ENCODE data around the gene ECHS1. TPM values are rescaled to one million over a fixed set of nuclear protein-coding genes. Genes with fewer than 3 reads are reported as not detected.
"Not testable (repeated sequence)": the region's sequence is repeated elsewhere in the genome, so short reads cannot be mapped to it uniquely, and the experiment has no call there.

The ECHS1 gene
- total RNA-seq, 1 donor from 2014 or later: 91.0 TPM

DNA sequence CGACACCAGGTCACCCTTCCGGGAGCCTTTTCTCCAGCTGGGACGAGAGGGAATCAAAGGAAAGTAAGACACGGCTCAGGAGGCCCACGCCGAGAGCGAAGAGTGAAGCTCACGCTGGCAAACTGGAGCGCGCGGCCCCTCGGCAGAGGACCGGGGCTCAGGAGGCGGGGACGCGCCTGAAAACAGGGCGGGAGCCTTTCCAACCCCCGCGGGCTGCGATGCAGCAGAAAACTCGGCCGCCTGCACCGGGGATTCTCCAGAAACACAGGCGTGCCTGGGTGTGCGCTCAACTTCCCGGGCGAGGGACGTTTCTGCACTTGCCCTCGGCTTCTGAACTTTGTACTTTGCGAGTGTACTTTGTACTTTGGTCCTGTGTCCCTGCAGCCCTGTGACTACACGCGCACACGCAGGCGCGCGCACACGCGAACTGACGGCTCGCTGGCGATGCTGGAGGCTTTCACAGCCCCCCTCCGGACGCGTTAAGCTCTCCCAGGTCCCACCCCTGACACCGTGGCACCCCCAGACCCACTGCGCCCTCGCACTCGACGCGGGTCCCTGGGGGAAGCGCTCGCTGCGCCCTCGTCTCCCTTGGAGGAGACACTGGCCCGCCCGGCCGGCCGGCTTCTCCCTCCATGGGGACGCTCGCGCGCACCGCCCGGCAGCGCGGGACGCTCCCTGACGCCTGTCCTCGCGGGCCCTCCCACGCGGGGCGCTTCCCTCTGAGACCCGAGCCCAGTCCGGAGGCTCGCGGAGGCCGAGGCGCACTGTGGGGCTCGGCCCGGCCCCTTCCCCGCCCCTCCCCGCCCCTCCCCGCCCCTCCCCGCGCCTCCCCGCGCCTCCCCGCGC lies 5.3 kb upstream of the ECHS1 start:
- DNase-seq: peak; percentile 47

DNA sequence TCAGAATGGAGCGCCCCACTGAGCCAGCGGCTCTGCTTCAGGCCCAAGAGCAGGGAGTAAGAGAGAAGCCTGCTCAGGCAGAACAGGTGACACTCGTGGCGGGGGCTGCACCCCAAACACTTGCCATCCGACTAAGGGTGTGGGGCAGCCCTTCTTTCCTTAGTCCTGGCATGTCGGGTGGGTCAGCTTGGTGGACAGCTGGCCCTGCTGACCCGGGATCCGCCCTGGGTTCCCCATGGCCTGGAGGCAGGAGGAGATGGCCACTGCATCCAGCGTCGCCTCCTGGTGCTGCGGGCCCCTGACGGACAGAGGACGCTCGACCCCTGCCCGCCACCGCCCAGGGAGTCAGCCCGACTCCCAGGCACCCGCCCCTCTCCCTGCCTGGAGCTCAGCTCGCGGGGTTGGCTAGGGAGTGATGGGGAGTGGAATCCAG lies 4.7 kb upstream of the ECHS1 start:
- DNase-seq: no peak

DNA sequence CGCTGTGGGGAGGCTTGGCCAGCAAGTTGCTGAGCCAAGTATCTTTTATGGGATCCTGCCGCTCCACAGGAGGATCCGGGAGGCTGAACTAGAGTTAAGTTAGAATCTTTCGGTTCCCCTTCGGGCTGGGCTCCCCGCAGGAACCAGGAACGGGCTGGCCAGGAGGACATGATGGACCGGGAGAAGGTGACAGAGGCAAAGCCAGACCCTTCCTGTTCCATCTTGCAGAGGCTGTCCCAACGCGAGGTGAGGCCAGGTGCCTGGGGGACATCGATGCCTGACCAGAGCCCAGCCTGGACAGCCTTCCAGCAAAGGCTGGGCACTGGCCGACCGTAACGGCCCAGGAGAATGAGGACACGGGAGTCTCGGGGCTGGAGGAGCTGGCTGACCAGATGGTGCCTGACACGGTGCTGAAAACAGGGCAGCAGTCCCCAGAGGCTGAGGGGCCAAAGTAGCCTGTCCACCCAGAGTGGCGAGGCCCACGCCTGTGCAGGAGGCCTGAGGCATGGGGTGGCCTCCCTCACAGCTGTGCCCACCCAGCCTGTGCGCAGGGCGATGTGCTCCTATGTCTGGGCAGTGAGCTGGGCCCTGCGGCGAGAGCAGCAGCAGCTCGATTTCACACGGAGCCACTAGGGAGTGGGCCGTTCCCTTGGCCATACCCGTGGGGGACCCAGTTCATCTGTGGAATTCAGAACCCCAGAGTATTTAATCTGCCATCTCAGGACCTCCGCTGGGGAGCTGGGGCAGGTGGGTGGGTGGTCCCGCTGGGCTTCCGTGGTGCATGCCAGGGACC lies 4.1 kb upstream of the ECHS1 start:
- DNase-seq: no peak

DNA sequence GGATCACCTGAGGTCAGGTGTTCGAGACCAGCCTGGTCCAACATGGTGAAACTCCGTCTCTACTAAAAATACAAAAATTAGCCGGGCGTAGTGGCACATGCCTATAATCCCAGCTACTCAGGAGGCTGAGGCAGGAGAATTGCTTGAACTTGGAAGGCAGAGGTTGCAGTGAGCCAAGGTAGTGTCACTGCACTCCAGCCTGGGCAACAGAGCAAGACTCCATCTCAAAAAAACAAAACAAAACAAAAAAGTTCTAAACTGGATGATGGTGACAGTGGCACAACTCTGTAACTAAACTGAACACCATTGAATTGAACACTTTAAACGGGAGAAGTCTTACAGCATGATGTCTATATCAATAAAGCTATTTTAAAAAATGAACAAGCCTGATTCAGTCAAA lies 3.0 kb upstream of the ECHS1 start:
- DNase-seq: not testable (repeated sequence)

DNA sequence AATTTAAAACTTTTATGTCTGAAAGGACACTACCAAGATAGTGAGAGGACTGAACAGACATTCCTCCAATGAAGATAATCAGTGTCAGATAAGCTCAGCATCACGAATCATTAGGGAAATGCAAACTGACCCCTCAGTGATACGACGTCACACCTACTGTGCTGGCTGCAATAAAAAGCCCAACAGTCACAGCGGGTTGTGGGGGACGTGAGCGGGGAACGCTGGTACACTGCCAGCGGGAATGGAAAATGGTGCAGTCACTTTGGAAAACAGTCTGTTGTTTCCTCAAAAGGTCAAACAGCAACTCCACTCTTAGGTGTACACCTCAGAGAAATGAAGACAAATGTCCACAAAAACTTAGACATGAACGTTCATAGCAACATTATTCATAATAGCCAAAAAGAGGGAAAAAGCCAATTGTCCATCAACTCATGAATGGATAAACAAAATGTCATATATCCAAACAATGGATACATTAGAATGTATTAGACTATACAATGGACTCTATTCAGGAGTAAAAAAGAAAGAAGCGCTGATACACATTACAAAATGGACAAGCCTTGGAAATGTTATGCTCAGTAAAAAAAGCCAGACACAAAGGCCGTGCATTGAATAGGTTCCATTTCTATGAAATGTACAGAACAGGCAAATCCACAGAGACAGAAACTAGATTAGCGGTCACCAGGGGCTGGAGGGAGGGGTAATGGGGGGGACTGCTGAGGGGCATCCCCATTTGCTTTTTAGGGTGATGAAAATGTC lies 2.4 kb upstream of the ECHS1 start:
- no peak for DNase-seq

DNA sequence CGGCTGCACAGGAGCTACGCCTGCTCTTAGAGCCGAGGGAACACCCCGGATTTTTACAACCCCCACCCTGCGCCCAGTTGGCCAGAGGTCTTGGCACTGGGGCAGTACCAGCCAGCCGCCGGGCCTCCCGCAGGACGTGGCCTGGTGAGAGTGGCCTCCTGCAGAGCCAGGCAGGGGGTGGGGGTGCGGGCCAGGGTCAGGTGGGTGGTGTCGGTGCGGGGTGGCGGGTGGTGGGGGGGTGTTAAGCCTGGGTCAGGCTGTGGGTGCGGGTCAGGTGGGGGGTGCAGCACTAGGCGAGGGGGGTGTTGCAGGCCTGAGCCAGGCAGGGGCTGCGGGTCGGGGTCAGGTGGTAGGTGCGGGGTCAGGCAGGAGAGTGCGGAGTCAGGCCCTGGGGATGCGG lies 647 bp downstream of the ECHS1 start:
- no peak for DNase-seq

DNA sequence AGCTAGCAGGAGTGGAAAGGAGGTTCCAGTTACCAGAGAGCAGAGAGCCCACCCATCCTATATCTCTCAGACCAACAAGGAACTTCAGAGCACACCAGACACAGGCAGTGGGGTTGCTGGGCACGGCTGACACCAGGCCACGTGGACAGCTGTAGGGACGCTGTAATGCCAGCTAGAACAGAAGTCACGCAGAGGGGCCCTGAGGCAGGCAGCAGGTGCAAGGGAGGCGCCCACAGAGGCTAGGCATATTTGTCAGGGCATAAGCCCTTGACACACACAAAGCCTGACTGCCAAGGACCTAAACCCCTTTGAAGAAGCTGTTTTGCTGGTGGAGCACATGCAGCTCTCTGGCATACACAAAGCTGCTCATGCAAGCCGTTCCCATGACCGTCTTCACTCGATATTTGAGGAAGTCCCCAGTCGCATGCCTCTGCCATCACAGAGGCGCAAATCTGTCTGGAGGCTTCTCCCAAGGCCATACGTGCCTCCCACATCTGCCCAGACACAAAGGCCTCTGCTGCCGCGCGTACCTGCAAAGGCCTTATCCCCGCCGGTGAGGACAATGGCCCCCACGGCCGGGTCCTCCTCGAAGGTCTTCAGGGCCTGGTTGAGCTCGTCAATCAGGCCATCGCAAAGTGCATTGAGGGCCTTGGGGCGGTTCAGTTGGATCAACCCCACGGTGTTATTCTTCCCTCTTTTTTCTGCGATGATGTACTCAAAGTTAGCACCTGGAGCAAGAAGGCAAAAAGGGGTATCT lies 2.9 kb downstream of the ECHS1 start:
- DNase-seq: no peak

DNA sequence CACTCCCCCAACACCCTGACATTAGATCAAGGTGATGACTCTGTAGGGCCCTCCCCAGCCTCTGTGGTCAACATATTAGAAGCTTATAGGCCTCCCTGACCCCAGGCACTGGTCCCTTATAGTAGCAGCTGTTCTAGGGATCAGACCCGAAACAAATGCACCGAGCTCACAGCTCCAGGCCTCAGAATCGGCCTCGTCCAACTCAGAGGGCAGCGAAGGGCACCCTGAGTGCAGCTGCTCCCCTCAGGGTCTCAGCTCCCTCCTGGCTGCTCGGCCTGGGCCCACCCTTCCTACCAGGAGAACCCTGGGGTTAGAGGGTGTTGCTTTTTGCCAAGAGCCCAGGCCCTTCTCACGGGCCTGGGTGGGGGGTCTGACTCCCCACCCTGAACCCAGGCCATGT lies 5.0 kb downstream of the ECHS1 start:
- DNase-seq: no peak

DNA sequence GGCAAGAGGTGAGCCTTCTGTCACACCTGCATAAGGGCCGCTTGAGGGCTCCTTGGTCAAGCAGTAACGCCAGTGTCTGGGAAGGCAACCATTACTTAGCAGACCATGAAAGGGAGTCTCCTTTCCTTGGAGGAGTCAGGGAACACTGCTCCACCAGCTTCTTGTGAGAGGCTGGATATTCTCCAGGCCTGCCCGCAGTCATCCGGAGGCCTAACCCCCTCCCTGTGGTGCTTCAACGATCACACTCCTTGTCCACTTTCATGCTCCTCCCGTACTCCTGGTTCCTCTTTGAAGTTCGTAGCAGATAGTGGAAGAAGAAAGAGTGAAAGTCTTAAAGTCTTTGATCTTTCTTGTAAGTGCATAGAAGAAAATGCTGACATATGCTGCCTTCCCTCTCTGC lies 5.7 kb downstream of the ECHS1 start:
- not testable (repeated sequence) for DNase-seq

DNA sequence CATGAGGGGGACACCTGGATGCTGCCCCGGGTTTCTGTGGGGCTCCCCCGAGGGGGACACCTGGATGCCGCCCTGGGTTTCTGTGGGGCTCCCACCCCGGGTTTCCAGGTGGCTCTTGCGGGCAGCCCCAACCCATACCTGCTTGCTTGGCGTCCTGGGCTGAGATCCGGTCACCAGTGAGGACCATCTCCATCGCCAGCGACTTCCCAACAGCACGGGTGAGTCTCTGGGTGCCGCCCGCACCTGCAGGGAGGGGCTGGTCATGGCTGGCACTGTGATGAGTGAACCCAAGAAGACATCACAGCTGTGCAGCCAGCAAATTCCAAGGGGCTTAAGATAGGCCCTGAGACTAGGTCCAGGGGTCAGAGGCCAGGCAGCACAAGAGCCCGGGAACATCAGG lies 6.4 kb downstream of the ECHS1 start:
- no peak for DNase-seq

DNA sequence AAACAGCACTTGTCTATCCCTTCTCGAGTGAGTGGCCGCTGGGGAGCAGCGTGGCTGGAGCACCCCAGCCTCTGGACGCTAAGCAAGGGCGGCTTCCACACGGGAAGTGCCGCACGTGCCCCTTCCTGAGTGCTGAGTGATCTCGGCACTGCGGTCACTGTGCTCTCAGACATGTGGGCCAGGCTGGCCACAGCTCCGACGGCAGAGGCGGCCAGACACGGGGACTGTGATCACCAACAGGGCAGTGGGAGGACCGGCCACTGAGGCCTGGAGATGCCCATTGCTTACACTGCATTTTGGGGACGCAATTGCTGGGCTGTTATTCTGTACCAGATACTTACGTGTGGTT lies 7.0 kb downstream of the ECHS1 start:
- no peak for DNase-seq

DNA sequence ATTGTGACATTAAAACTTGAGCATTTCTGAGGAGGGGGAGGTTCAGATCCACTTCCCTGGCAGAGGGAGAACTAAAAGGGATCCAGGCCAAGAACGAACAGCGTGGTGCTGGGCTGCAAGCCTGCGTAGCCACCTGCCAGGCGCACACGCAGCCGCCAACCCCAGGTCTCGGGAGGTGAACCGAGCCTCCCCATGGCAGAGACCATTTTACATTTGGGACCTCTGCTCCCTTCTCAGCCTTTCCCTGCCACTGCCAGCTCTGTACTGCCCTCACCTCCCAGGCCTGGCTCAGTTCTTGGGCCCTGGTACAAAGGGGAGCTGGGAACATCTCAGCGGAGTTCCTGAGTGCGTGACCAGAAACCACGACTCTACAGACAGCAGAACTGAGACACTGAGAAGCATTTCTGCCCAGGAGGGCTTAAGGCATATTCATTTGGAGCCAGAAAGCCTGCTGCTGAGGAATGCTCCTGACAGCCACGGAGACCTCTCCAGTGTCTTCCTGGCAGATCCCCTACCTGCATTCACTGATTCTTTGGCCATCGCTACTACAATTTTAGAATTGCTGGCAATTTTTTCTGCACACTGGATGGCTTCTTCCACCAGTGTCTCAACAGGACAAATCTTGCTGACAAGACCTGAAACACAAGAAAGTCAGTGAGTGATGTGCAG lies 7.6 kb downstream of the ECHS1 start:
- DNase-seq: no peak

DNA sequence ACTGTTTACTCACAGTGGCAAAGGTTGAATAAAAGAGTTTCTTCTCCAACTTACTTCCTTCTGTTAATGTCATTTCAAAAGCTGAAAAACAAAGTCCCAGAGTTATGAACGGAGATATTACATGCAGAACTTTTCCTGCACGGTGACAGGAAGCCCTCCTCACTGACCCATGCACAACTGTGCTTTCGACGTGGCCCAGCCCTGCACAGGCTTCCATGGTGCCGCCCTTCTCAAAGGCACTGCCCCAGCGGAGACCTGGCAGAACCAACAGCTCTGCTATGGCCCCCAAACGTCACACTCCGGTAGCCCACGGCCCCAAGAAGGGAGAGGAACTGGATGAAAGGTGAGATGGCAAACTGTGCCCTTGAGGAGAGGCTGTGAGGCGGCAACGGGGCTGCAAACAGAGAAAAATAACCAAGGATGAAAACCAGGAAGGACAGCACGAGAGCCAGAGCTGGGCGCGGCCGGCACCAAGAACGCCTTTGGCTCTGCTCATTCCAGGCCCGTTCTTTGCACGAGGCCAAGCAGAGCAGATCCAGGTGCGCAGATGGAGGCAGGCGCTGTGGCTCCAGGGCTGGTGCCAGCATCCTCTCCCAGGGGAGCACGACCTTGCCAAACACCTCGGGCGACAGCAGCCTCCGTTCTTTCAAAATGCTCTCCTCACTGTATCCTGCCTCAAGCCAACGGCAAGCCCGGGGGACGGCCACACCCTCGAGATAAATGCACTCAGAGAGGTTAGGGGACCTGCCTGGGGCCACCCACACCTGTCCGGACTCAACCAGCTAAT lies 8.3 kb downstream of the ECHS1 start:
- DNase-seq: no peak

DNA sequence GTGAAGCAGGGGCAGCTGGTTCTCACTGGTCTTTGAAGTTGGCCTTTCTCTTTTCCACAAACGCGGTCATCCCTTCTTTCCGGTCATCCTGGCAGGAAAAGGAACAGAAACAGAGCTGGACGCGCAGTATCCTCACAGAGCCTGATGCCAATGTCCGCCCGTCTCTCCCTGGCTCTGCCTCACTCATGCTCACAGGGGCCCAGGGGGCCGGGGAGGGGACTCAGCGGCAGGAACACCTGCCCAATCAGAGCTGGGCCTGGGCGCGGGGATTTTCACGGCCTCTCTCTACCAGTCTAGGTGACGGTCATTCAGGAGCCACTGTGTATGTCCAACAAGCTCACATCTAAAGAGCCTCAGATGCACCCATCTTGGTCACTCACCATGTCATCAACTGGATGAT lies 10.3 kb downstream of the ECHS1 start:
- no peak for DNase-seq

DNA sequence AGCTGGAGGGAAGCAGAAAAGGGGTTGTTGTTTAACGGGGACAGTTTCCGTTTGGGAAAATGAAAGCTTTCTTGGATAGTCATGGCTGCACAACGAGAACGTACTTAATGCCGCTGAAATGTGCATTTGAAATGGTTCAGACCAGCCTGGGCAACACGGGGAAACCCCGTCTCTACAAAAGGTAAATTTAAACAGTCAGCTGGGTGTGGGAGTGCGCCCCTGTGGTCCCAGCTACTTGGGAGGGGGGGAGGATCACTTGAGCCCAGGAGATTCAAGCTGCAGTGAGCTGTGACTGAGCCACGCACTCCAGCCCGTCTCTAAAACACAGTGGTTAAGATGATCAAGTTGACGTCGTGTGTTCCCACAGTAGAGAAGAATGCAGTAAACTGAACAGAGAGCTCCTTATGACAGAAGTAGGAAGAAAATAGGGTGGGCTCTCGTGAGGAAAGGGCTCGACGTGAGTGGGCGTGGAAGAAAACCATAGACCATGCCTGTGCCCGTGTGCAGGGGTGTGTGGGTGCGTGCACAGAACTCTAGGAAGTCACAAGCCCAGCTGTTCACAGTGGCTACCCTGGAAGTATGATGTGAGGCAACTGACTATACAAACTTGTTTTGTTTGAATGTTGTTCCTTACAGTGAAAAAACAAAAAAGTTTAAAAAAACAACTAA lies 11.2 kb downstream of the ECHS1 start:
- no peak for DNase-seq

DNA sequence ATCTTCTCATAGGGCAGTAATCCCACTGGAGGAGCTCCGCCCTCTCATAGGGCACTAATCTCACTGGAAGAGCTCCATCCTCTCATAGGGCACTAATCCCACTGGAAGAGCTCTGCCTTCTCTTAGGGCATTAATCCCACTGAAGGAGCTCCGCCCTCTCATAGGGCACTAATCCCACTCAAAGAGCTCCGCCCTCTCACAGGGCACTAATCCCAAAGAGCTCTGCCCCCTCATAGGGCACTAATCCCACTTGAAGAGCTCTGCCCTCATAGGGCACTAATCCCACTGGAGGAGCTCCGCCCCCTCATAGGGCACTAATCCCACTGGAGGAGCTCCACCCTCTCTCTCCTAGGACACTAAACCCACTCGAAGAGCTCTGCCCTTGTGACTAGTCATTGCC lies 11.9 kb downstream of the ECHS1 start:
- no peak for DNase-seq

DNA sequence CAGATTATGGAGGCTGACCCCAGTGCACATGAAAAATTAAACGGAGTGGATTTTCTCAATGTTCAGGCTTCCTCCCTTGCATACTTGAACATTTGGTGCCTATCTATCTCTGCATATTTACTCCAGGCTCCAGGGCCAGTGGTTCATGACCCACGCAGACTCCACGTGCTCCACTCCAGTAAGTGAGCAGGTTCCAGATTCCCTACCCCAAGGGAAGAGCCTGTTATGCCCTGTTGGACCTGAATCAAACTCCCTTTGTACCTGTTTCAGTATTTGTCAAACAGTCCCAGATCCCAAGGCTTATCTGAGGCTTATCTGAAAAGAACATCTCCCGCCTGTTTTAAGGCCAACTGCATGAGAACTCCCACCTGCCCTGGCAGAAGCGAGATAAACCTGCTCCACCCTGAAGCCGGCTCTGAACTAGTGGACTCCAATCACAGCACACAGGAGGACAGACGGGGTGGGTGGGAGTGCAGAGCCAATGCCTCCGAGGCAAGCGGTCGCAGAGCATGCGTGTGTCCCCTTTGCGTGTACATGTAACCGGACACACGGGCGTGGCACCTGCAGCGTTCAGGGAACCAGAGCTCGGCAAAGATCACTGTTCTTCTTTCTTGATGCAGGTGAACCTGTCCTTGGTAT lies 13.1 kb downstream of the ECHS1 start:
- no peak for DNase-seq

DNA sequence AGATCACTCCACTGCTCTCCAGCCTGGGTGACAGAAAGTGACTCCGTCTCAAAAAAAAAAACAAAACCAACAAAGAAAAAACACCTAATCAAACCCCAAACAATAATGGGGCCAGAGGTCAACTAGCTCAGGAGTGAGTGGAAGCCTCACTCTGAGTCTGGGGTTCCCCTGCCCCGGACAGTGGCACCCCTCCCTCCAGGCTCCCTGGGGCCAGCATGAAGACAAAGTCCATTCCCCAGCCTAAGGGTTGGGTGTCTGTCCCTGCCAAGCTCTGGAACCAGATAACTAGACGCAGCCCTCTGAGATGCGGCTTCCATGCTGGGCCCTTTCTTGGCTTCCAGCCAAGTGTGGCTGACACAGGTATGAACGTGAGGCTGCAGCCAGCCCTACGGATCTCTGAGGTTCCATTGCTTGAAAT lies 13.6 kb downstream of the ECHS1 start:
- DNase-seq: no peak

DNA sequence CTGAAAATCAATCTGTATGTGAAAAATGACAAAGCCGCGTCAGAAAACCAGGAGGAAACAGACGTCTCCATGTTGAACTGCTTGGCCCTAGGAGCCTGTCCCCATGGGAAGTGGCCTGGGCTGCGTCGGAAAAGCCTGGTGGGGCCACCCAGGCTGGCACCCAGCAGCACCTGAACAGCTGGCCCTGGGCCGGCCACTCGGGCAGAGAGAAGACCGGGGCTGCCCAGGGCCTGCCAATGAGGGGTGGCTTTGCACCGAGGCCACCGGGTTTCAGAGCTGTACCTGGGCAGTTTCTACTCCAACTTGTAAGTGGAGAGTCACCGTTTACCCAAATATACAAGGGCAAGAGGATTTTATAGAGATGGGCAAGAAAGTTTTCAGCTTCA lies 14.2 kb downstream of the ECHS1 start:
- DNase-seq: no peak
